ENCODE results near the gene RAC2.

Gene RAC2

DNA sequence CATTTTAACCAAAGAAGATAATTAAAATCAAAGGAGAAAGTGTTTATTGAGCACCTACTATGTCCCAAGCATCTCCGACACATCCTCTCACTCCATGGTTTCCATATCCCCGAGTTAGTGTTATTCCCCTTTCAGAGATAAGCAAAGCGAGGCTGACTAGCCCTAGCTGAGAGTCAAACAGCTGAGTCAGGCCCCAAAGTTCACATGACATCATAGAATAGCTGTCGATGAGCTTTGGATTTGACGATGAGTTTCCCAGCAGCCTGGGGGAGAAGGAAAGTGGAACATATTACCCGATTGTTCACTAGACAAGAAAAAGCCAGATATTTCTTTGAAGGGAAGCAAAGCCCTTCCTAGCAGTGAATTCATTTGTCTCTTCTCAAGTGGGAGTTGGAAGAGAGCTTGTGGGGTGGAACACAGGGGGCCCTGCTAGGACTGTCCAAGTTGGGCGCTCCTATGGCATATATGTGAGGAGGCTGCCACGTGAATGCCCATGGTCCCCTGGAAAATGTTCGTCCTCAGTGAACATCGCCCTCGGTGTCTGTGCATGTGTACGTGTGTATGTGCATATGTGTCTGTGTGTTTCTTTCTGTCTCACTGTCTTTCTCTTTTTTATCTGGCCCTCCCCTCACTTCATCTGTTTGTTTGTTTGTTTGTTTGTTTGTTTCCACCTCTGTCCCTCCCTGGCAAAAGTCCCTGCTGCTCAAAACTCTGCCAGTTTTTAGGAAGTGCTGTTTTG lies 37.7 kb upstream of the RAC2 start:
- peak overlapping the region; percentile 63 for H3K4me3 ChIP-seq (ENCODE audit: low read depth, low read length)
- TF ChIP-seq, protein P1, sequence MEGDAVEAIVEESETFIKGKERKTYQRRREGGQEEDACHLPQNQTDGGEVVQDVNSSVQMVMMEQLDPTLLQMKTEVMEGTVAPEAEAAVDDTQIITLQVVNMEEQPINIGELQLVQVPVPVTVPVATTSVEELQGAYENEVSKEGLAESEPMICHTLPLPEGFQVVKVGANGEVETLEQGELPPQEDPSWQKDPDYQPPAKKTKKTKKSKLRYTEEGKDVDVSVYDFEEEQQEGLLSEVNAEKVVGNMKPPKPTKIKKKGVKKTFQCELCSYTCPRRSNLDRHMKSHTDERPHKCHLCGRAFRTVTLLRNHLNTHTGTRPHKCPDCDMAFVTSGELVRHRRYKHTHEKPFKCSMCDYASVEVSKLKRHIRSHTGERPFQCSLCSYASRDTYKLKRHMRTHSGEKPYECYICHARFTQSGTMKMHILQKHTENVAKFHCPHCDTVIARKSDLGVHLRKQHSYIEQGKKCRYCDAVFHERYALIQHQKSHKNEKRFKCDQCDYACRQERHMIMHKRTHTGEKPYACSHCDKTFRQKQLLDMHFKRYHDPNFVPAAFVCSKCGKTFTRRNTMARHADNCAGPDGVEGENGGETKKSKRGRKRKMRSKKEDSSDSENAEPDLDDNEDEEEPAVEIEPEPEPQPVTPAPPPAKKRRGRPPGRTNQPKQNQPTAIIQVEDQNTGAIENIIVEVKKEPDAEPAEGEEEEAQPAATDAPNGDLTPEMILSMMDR (IDR thresholded peaks at IDR 0.05; ENCODE audit: borderline replicate concordance, insufficient read depth, low read depth, low read length): no peak

DNA sequence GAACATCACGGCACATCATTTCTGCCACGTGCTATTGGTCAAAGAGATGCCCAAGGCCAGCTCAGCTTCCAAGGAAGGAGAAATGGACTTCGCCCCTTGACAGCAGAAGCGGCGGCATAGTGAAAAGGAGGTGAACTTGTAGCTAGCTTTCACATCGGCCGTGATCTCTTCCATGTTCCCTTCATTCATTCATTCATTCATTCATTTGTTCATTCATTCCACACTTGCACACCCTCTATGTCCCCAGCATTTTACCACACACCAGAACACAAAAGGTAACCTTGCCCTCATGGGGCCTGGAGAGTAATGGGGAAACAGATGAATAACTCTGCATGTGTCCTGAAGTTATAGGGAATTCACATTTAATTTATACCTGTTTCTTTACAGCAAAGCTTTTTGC lies 37.1 kb upstream of the RAC2 start:
- TF ChIP-seq, protein P1 (IDR thresholded peaks at IDR 0.05; ENCODE audit: borderline replicate concordance, insufficient read depth, low read depth, low read length): no peak
- H3K4me3 ChIP-seq (ENCODE audit: low read depth, low read length): no peak overlapping the region

DNA sequence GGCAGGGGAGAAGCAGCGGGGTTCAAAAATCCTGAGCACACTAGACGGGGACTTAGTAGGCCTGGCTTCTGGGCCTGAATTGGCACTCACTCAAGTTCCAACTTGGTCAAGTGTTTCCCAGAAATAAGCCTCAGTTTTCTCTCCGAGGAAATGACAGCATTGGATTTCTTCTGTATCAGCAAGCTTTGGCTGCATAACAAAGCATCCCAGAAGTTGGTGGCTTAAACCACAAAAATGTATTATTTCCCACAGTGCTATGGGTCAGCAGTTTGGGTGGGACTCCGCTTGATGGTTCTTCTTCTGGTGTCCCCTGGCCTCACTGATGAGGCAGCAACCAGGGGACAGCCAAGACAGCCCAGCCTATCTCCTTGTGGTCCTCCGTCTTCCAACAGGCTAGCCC lies 36.6 kb upstream of the RAC2 start:
- TF ChIP-seq, protein P1 (IDR thresholded peaks at IDR 0.05; ENCODE audit: borderline replicate concordance, insufficient read depth, low read depth, low read length): no peak
- no peak overlapping the region for H3K4me3 ChIP-seq (ENCODE audit: low read depth, low read length)

DNA sequence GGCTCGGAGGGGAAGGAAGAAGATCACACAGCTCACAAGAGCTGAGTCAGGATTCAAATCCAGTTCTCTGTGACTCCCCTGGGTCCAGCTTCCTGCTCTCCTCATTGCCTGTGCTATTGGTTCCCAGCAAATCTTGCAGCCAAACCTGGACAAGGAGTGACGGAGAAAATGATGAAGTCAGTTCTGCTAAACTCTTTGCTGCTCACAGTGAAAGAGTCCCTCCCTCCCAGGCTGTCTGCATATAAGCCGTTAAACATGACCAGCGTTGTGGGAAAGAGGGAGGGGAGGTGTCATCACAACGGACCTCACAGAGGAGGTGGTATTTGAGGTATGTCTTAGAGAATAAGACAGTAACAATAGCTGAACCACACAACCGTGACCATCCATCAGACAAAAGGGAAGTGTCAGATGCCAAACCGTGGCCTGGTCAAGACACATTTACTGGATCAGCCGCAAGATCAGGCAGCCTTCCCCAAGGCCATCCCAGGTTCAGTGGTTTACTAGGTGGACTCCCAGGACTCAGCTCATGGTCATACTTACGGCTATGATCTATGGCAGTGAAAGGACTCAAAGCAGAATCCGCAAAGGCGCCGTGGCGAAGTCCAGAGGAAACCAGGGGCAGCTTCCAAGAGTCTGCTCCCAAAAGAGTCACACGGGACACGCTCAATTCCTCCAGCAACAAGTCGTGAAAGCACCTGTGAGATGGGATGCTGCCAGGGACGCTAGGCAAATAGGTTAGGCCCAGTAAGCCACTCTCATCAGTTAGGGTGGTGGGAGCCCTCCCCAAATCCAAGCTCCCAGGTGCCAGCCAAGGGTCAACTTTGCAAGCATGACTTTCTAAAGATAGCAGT lies 35.5 kb upstream of the RAC2 start:
- TF ChIP-seq, protein P1 (IDR thresholded peaks at IDR 0.05; ENCODE audit: borderline replicate concordance, insufficient read depth, low read depth, low read length): no peak

DNA sequence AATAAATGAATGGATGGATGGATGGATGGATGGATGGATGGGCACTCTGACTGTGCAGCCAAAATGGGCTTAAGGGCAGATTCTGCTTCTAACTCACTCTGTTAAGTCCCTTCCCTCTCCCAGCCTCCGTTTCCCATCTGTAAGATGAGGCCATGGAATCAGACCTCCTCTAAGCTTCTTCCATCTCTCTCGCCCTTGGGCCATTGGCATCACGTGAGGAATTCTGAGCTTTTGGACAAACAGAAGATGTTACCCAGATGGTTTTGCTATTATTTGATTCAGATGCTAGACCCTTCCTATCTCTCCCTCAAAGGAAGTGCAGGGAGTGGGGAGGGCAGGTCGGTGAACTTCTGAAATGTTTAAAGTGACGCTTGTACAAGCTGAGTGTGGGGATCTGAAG lies 34.2 kb upstream of the RAC2 start:
- TF ChIP-seq, protein P1 (IDR thresholded peaks at IDR 0.05; ENCODE audit: borderline replicate concordance, insufficient read depth, low read depth, low read length): no peak
- H3K4me3 ChIP-seq (ENCODE audit: low read depth, low read length): no peak overlapping the region

More for the DNA sequence above, 35.5 kb upstream of the RAC2 start:
- no peak overlapping the region for H3K4me3 ChIP-seq (ENCODE audit: low read depth, low read length)

DNA sequence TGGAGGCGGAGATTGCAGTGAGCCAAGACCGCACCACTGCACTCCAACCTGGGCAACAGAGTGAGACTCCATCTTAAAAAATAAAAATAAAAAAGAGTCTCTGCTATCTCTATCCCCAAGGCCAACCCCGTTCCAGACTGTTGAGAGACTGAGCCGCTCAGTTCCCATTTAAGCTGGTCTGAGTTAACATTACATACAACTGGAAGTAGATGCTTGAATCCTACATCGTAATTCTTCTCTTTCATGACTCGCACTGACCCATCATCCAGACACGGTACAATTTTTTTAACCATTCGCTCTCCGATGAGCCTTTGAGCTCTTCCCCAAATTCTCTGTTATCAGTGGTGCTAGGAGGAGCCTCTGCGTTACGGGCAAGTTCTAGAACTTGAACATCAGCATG lies 33.3 kb upstream of the RAC2 start:
- H3K4me3 ChIP-seq (ENCODE audit: low read depth, low read length): no peak overlapping the region
- TF ChIP-seq, protein P1 (IDR thresholded peaks at IDR 0.05; ENCODE audit: borderline replicate concordance, insufficient read depth, low read depth, low read length): no peak

Measured in GM12875 (cell line).